Left renal cortex interstitium (tissue), 4 donors: Measurements from ENCODE around the gene NFIC. TPM values are rescaled to one million over a fixed set of nuclear protein-coding genes. Genes with fewer than 3 reads are reported as not detected.
"Not testable (repeated sequence)": the region's sequence is repeated elsewhere in the genome, so short reads cannot be mapped to it uniquely, and the experiment has no call there.

Experiments used
- DNase-seq, 4 donors: peaks; one replicate each; pipeline ENCODE4 v3.0.0-alpha.2; 2013; ENCODE audit warnings: low read depth in 4 of 4, low spot score in 2 of 4, missing footprints in 1 of 4
- polyA plus RNA-seq, 4 donors: library from polyadenylated mRNA; unstranded; fragments of 120-200 nt; gene quantifications; one replicate each; pipeline ENCODE4 v1.2.1, GENCODE V29; 2013; ENCODE audit not compliant: insufficient read length in 4 of 4

The NFIC gene
- polyA plus RNA-seq, 4 donors, result 18.7 to 37.9 (median 26.0) TPM

GRCh38 chr19:3444695-3445234 is 78.4 kb downstream of the NFIC start:
- no peak for DNase-seq

- DNase-seq, result not testable (repeated sequence)
Observed at GRCh38 chr19:3446657-3447056, 80.3 kb downstream of the NFIC start.

- DNase-seq, result no peak
Observed at GRCh38 chr19:3448616-3449334, 82.4 kb downstream of the NFIC start.

- no peak for DNase-seq
Observed at GRCh38 chr19:3450796-3451411, 84.5 kb downstream of the NFIC start.

- no peak for DNase-seq
Observed at GRCh38 chr19:3451451-3451866, 85.1 kb downstream of the NFIC start.

GRCh38 chr19:3452171-3452941 is 86.0 kb downstream of the NFIC start:
- no peak for DNase-seq

GRCh38 chr19:3452942-3453214 is 86.5 kb downstream of the NFIC start:
- DNase-seq, result not testable (repeated sequence)

- no peak for DNase-seq
Observed at GRCh38 chr19:3453840-3454239, 87.5 kb downstream of the NFIC start.

GRCh38 chr19:3454656-3455392 is 88.4 kb downstream of the NFIC start:
- no peak for DNase-seq

GRCh38 chr19:3455393-3455955 is 89.1 kb downstream of the NFIC start:
- DNase-seq, result no peak

- DNase-seq, result no peak
Observed at GRCh38 chr19:3455960-3456601, 89.7 kb downstream of the NFIC start.

GRCh38 chr19:3456925-3457527 is 90.6 kb downstream of the NFIC start:
- DNase-seq, result no peak

- no peak for DNase-seq
Observed at GRCh38 chr19:3457528-3458228, 91.3 kb downstream of the NFIC start.

GRCh38 chr19:3458229-3459088 is 92.1 kb downstream of the NFIC start:
- DNase-seq, result no peak

GRCh38 chr19:3459089-3459881 is 92.9 kb downstream of the NFIC start:
- DNase-seq, result peak in 2 of 4 donors; percentile 63 to 87

- DNase-seq, result no peak
Observed at GRCh38 chr19:3459965-3460582, 93.7 kb downstream of the NFIC start.
